Keratinocyte (primary cell): ENCODE measurements around the gene IGFL2. TPM values are rescaled to one million over a fixed set of nuclear protein-coding genes. Genes with fewer than 3 reads are reported as not detected.
A peak's percentile ranks its signal among the peaks of the same experiment; 100 is the strongest.

Source experiments
- DNase-seq: peaks from one replicate; pipeline ENCODE4 v3.0.0-alpha.2; 2011; ENCODE audit warnings: low read depth, missing footprints, low spot score
- FAIRE-seq: peaks from 2 replicates; lab custom pipeline; 2011; peaks lifted over from hg19 to GRCh38; lab: Jason Lieb, UNC
- H2AFZ ChIP-seq: 2 replicates; pipeline ENCODE4 v1.6.0; 2012; ENCODE audit warnings: low read length, control low read depth, inconsistent platforms; ENCODE audit not compliant: control insufficient read depth
- H3K27ac ChIP-seq: 2 replicates; pipeline ENCODE4 v1.5.1; 2011; ENCODE audit warnings: low read length; ENCODE audit not compliant: control insufficient read depth, insufficient read depth
- H3K27me3 ChIP-seq: 3 replicates; pipeline ENCODE4 v1.6.0; 2011; ENCODE audit warnings: low read length; ENCODE audit not compliant: control insufficient read depth, insufficient read depth; ENCODE audit errors: extremely low read depth
- H3K36me3 ChIP-seq, 2 experiments: 2 replicates in 1 of 2; 3 replicates in 1 of 2; pipeline ENCODE4 v1.5.1; 2011; ENCODE audit warnings: low read length in 2 of 2, mild to moderate bottlenecking in 1 of 2; ENCODE audit not compliant: control insufficient read depth in 2 of 2, insufficient read depth in 2 of 2; ENCODE audit errors: extremely low read depth in 1 of 2
- H3K4me1 ChIP-seq: 3 replicates; pipeline ENCODE4 v1.5.1; 2011; ENCODE audit warnings: low read length; ENCODE audit not compliant: control insufficient read depth, insufficient read depth; ENCODE audit errors: extremely low read depth
- H3K4me2 ChIP-seq: 3 replicates; pipeline ENCODE4 v1.6.0; 2011; ENCODE audit warnings: low read depth, low read length; ENCODE audit not compliant: control insufficient read depth, insufficient read depth; ENCODE audit errors: extremely low read depth
- H3K4me3 ChIP-seq, 3 experiments: fragments of 200-600 bp in 1 of 3; sonication (generic) in 1 of 3; 2 replicates in 2 of 3; 3 replicates in 1 of 3; pipeline ENCODE4 v1.5.1; 2011 to 2016; ENCODE audit warnings: low read length in 3 of 3, mild to moderate bottlenecking in 3 of 3, control low read depth in 2 of 3, inconsistent platforms in 1 of 3, low read depth in 1 of 3, mixed read lengths in 1 of 3, mixed run types in 1 of 3, moderate library complexity in 1 of 3; ENCODE audit not compliant: control insufficient read depth in 2 of 3, insufficient read depth in 2 of 3; ENCODE audit errors: extremely low read depth in 1 of 3
- H3K79me2 ChIP-seq: 2 replicates; pipeline ENCODE4 v1.6.0; 2012; ENCODE audit warnings: low read length; ENCODE audit not compliant: control insufficient read depth, insufficient read depth
- H3K9ac ChIP-seq: 3 replicates; pipeline ENCODE4 v1.6.0; 2011; ENCODE audit warnings: low read length; ENCODE audit not compliant: control insufficient read depth, insufficient read depth; ENCODE audit errors: extremely low read depth
- H3K9me1 ChIP-seq: 3 replicates; pipeline ENCODE4 v1.6.0; 2011; ENCODE audit warnings: low read length; ENCODE audit not compliant: control insufficient read depth, insufficient read depth; ENCODE audit errors: extremely low read depth
- H3K9me3 ChIP-seq: 2 replicates; pipeline ENCODE4 v1.5.1; 2012; ENCODE audit warnings: low read depth, low read length; ENCODE audit not compliant: control insufficient read depth
- H4K20me1 ChIP-seq: 3 replicates; pipeline ENCODE4 v1.6.0; 2011; ENCODE audit warnings: low read length; ENCODE audit not compliant: control insufficient read depth, insufficient read depth; ENCODE audit errors: extremely low read depth
- EZH2 ChIP-seq: IDR thresholded peaks from one replicate; pipeline ENCODE4 v1.6.1; 2012; ENCODE audit warnings: inconsistent platforms, mild to moderate bottlenecking, low read length, moderate library complexity
- dilution Hi-C: fragments of 300-500 bp; cut with MboI; formaldehyde crosslinking; loops from one replicate; pipeline ENCODE4 v1.7.0; 2020; ENCODE audit warnings: low sequenced_read_pairs; ENCODE audit not compliant: extremely low pct_ligation_motif_present
- polyA plus RNA-seq, 5 experiments: library from polyadenylated mRNA; depleted of rRNA in 3 of 5; stranded (reverse) in 3 of 5; stranded (forward) in 1 of 5; unstranded in 1 of 5; fragments of >200 nt; gene quantifications; 1 replicate in 1 of 5; 2 replicates in 3 of 5; 3 replicates in 1 of 5; pipeline versions ENCODE4 v1.2.1 to v1.2.3, GENCODE V29; 2011 to 2012; ENCODE audit warnings: missing spikeins in 2 of 5, low read depth in 1 of 5, low replicate concordance in 1 of 5
- TF ChIP-seq, protein P1 (sequence below), 3 experiments: IDR thresholded peaks in 1 of 3; conservative IDR thresholded peaks in 1 of 3; optimal IDR thresholded peaks in 1 of 3; 2 replicates in 2 of 3; 3 replicates in 1 of 3; pipeline versions ENCODE3 to v1.5.1; 2011; ENCODE audit warnings: low read length in 3 of 3, mild to moderate bottlenecking in 3 of 3, moderate library complexity in 2 of 3, control low read depth in 1 of 3, inconsistent platforms in 1 of 3; ENCODE audit not compliant: insufficient read depth in 2 of 3; ENCODE audit errors: extremely low read depth in 1 of 3

The IGFL2 gene
- polyA plus RNA-seq, 1 donor (not counting 4 experiments of a cell fraction or from before 2014, with no cell fraction given): 7.1 TPM

DNA sequence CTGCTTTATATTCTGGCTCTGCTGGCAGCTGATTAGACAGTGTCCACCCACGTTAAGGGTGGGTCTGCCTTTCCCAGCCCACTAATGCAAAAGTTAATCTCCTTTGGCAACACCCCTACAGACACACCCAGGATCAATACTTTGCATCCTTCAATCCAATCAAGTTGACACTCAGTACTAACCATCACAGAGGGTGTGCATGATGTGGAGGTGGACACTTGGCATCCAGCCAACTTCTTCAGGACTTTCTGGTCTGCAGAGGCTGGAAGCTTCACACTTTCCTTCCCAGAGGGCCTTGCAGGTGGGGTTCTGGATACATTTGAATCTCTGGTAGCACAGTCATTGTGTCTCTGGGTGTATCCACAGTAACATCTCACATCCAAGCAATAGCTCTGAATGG is 62.6 kb downstream of the IGFL2 start:
- Histone ChIP-seq H3K9me3 (no peaks in the 10 kb centered on the region), H3K27ac (peak overlapping the region; percentile 51), H3K9me1 (peaks cover 4% of the 10 kb centered on the region), H2AFZ (no peak overlapping the region), H3K79me2 (no peaks in the 10 kb centered on the region), H3K9ac (no peak overlapping the region), H3K36me3 (no peaks in the 10 kb centered on the region), H3K4me1 (peaks cover 57% of the 10 kb centered on the region), H3K4me3 (no peak overlapping the region), H3K27me3 (no peaks in the 10 kb centered on the region), H3K4me2 (peak overlapping the region; percentile 74), H4K20me1 (no peaks in the 10 kb centered on the region)
- TF ChIP-seq, protein P1, sequence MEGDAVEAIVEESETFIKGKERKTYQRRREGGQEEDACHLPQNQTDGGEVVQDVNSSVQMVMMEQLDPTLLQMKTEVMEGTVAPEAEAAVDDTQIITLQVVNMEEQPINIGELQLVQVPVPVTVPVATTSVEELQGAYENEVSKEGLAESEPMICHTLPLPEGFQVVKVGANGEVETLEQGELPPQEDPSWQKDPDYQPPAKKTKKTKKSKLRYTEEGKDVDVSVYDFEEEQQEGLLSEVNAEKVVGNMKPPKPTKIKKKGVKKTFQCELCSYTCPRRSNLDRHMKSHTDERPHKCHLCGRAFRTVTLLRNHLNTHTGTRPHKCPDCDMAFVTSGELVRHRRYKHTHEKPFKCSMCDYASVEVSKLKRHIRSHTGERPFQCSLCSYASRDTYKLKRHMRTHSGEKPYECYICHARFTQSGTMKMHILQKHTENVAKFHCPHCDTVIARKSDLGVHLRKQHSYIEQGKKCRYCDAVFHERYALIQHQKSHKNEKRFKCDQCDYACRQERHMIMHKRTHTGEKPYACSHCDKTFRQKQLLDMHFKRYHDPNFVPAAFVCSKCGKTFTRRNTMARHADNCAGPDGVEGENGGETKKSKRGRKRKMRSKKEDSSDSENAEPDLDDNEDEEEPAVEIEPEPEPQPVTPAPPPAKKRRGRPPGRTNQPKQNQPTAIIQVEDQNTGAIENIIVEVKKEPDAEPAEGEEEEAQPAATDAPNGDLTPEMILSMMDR (optimal IDR thresholded peaks at IDR 0.05 in 1 of 3, IDR thresholded peaks at IDR 0.05 in 1 of 3, conservative IDR thresholded peaks at IDR 0.05 in 1 of 3; ENCODE audit: extremely low read depth in 1 of 3, insufficient read depth in 2 of 3, low read length in 3 of 3): no peak
- TF ChIP-seq EZH2: no peak
- no peak for FAIRE-seq
- no peak for DNase-seq
- dilution Hi-C loops: no loop called here

Other genes starting within 250 kb of the IGFL2 start
- gene MYPOP, start 245.6 kb upstream of the IGFL2 start, polyA plus RNA-seq: 1.1 to 1.6 TPM (median 1.3 TPM) in 3 replicates
- gene NANOS2, start 233.5 kb upstream of the IGFL2 start, polyA plus RNA-seq: not detected in 3 replicates
- gene NOVA2, start 174.4 kb upstream of the IGFL2 start, polyA plus RNA-seq: not detected in 3 replicates
- 5.2 to 6.1 TPM (median 5.8 TPM) in 3 replicates for gene CCDC61, start 152.8 kb upstream of the IGFL2 start, polyA plus RNA-seq
- gene PGLYRP1, start 125.2 kb upstream of the IGFL2 start, polyA plus RNA-seq: not detected in 3 replicates
- 0.01 TPM in 1 of 3 replicates, not detected in the others for gene IGFL4, start 107.2 kb upstream of the IGFL2 start, polyA plus RNA-seq
- 236 to 560 TPM (median 344 TPM) in 3 replicates for gene IGFL3, start 23.6 kb upstream of the IGFL2 start, polyA plus RNA-seq
- gene IGFL1, start 81.5 kb downstream of the IGFL2 start, polyA plus RNA-seq: 14.0 to 86.6 TPM (median 21.3 TPM) in 3 replicates
- gene HIF3A, start 148.8 kb downstream of the IGFL2 start, polyA plus RNA-seq: 0.01 TPM in 1 of 3 replicates, not detected in the others
- gene PPP5C, start 198.8 kb downstream of the IGFL2 start, polyA plus RNA-seq: 89.2 to 106 TPM (median 97.5 TPM) in 3 replicates